MM.1S (cell line): ENCODE data around the gene SRA1.

ENCODE experiments used
- EZH2 ChIP-seq: fragments of 300-600 bp; sonication (generic); optimal IDR thresholded peaks from 2 replicates; pipeline ENCODE3; 2017; ENCODE audit warnings: low read depth, mild to moderate bottlenecking, antibody characterized with exemption, low read length, mixed read lengths
- EZH2phosphoT487 ChIP-seq: fragments of 300-600 bp; sonication (generic); IDR thresholded peaks from 2 replicates; pipeline ENCODE4 v1.6.1; 2018; ENCODE audit warnings: antibody characterized with exemption, low read length
- TF ChIP-seq, protein P1 (sequence below): fragments of 300-600 bp; sonication (generic); IDR thresholded peaks from 2 replicates; pipeline ENCODE4 v1.5.1; 2016; ENCODE audit warnings: antibody characterized with exemption, low read length, mixed read lengths

DNA sequence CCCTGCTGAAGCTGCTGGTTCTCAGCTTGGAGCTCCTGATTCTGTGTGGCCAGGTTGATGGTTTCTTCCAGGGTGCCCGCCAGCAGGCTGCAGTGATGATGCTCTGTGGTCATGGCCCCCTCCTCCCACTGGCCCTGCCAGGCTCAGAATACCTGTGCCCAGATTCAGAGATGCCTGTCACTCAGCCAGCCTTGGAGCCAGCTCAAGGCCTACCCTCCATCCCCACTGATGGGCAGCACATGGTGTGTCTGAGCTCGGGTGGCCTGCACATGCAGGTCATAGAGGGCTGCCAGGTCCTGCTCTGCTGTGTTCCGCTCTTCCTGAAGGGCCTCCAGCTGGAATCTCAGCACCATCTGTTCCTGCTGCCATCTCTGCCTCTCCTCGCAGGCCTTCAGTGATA is 12.8 kb upstream of the SRA1 start:
- TF ChIP-seq, protein P1, sequence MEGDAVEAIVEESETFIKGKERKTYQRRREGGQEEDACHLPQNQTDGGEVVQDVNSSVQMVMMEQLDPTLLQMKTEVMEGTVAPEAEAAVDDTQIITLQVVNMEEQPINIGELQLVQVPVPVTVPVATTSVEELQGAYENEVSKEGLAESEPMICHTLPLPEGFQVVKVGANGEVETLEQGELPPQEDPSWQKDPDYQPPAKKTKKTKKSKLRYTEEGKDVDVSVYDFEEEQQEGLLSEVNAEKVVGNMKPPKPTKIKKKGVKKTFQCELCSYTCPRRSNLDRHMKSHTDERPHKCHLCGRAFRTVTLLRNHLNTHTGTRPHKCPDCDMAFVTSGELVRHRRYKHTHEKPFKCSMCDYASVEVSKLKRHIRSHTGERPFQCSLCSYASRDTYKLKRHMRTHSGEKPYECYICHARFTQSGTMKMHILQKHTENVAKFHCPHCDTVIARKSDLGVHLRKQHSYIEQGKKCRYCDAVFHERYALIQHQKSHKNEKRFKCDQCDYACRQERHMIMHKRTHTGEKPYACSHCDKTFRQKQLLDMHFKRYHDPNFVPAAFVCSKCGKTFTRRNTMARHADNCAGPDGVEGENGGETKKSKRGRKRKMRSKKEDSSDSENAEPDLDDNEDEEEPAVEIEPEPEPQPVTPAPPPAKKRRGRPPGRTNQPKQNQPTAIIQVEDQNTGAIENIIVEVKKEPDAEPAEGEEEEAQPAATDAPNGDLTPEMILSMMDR: no peak
- TF ChIP-seq EZH2 (no peak), EZH2phosphoT487 (no peak)
